Skeletal muscle tissue (tissue), 4 donors: Measurements from ENCODE around the gene RASAL2. TPM values are rescaled to one million over a fixed set of nuclear protein-coding genes. Genes with fewer than 3 reads are reported as not detected.
"Not testable (repeated sequence)": the region's sequence is repeated elsewhere in the genome, so short reads cannot be mapped to it uniquely, and the experiment has no call there.

ENCODE experiments used
- H3K27ac ChIP-seq: one replicate; pipeline ENCODE4 v1.7.0; 2013; ENCODE audit warnings: mild to moderate bottlenecking, low read depth, low read length, inconsistent platforms
- H3K27me3 ChIP-seq, 3 donors: one replicate each; pipeline ENCODE4 v1.7.0; 2013; ENCODE audit warnings: low read length in 3 of 3; ENCODE audit not compliant: control insufficient read depth in 3 of 3, insufficient read depth in 3 of 3
- H3K36me3 ChIP-seq, 3 donors: one replicate each; pipeline ENCODE4 v1.7.0; 2013; ENCODE audit warnings: low read length in 3 of 3; ENCODE audit not compliant: control insufficient read depth in 3 of 3, insufficient read depth in 3 of 3
- H3K4me1 ChIP-seq, 3 donors: one replicate each; pipeline ENCODE4 v1.7.0; 2013; ENCODE audit warnings: low read length in 3 of 3, mild to moderate bottlenecking in 3 of 3; ENCODE audit not compliant: control insufficient read depth in 3 of 3, insufficient read depth in 3 of 3
- H3K4me3 ChIP-seq, 3 donors: one replicate each; pipeline ENCODE4 v1.7.0; 2013; ENCODE audit warnings: low read length in 3 of 3
- H3K9ac ChIP-seq, 3 donors: one replicate each; pipeline ENCODE4 v1.7.0; 2013; ENCODE audit warnings: low read length in 3 of 3, mild to moderate bottlenecking in 3 of 3, moderate library complexity in 2 of 3, low read depth in 1 of 3
- H3K9me3 ChIP-seq, 3 donors: one replicate each; pipeline ENCODE4 v1.7.0; 2013; ENCODE audit warnings: low read length in 3 of 3; ENCODE audit not compliant: control insufficient read depth in 3 of 3
- total RNA-seq: library from RNA; depleted of rRNA; stranded (reverse); fragments of >200 nt; gene quantifications from one replicate; pipeline ENCODE4 v1.2.3, GENCODE V29; 2014
- donor health status: Osteomylitis.

The RASAL2 gene
- total RNA-seq, 1 donor from 2014 or later: 8.4 TPM

DNA sequence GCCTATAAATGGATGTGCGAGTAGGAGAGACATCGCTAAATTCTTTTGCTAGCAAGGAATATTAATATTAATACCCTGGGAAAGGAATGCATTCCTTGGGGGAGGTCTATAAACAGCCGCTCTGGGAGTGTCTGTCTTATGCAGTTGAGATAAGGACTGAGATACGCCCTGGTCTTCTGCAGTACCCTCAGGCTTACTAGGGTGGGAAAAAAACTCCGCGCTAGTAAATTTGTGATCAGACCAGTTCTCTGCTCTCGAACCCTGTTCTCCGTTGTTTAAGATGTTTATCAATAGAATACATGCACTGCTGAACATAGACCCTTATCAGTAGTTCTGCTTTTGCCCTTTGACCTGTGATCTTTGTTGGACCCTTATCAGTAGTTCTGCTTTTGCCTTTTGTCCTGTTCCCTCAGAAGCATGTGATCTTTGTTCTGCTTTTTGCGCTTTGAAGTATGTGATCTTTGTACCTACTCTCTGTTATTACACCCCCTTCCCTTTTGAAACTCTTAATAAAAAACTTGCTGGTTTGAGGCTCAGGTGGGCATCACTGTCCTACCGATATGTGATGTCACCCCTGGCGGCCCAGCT, 114.5 kb downstream of the RASAL2 start:
- not testable (repeated sequence) for H3K4me3 ChIP-seq, H3K36me3 ChIP-seq, H3K4me1 ChIP-seq, H3K27ac ChIP-seq, H3K27me3 ChIP-seq, H3K9ac ChIP-seq, H3K9me3 ChIP-seq

DNA sequence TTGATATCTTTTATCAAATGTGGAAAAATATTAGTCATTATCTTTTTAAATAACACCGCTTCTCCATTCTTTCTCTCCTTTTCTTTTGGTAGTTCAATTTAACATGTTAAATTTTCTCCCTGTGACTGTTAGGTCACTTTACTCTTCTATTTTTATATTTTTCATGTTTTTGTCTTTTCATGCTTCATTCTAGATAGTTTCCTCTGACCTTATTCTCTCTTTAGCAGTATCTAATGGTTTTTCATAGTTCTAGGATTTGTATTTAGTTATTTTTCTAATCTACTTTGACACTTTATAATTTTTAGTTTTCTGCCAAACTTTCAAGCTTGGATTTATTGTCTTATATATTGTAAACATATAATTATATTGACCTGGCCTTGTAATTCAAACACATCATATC, 116.0 kb downstream of the RASAL2 start:
- Histone ChIP-seq H3K4me1 (no peaks in the 10 kb centered on the region), H3K36me3 (peaks cover 0 to 4% (median 2%) of the 10 kb centered on the region in 3 donors), H3K4me3 (no peak overlapping the region), H3K9me3 (peaks cover 0 to 5% (median 4%) of the 10 kb centered on the region in 3 donors), H3K9ac (no peak overlapping the region), H3K27me3 (no peaks in the 10 kb centered on the region), H3K27ac (no peak overlapping the region)

DNA sequence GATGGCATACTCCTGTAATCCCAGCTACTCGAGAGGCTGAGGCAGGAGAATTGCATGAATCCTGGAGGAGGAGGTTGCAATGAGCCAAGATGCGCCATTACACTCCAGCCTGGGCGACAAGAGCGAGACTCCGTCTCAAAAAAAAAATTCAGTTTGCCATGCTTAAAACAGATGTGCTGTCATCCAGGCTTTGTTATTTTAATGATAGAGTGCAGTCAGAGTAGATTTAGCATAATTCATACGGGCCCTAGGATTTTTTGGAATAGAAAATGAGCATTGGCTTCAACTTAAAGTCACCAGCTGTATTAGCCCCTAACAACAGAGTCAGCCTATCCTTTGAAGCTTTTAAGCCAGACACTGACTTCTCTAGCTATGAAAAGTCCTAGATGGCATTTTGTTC, 124.6 kb downstream of the RASAL2 start:
- no peak overlapping the region for H3K4me3 ChIP-seq
- no peak overlapping the region for H3K9ac ChIP-seq
- no peaks in the 10 kb centered on the region for H3K4me1 ChIP-seq

DNA sequence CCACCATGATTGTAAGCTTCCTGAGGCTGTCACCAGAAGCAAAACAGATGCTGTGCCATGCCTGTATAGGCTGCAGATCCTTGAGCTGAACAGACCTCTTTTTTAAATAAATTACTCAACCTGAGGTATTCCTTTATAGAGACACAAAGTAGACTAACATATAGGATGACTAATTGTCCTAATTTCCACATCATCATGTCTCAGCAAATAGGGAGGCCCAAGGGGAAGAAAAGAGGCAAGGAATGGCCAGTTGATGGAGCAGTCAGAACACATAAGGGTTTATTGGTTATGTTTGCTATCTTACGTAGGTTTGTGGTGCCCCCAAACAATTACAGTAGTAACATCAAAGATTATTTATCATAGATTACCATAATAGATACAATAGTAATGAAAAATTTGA, 126.2 kb downstream of the RASAL2 start:
- H3K27ac ChIP-seq: no peak overlapping the region
- H3K27me3 ChIP-seq: no peaks in the 10 kb centered on the region
- no peak overlapping the region for H3K4me3 ChIP-seq
- H3K36me3 ChIP-seq: no peaks in the 10 kb centered on the region
- no peak overlapping the region for H3K9ac ChIP-seq
- H3K9me3 ChIP-seq: no peaks in the 10 kb centered on the region
- no peaks in the 10 kb centered on the region for H3K4me1 ChIP-seq

More for the DNA sequence above, 124.6 kb downstream of the RASAL2 start:
- H3K36me3 ChIP-seq: no peaks in the 10 kb centered on the region
- no peaks in the 10 kb centered on the region for H3K27me3 ChIP-seq
- H3K27ac ChIP-seq: no peak overlapping the region
- no peaks in the 10 kb centered on the region for H3K9me3 ChIP-seq

DNA sequence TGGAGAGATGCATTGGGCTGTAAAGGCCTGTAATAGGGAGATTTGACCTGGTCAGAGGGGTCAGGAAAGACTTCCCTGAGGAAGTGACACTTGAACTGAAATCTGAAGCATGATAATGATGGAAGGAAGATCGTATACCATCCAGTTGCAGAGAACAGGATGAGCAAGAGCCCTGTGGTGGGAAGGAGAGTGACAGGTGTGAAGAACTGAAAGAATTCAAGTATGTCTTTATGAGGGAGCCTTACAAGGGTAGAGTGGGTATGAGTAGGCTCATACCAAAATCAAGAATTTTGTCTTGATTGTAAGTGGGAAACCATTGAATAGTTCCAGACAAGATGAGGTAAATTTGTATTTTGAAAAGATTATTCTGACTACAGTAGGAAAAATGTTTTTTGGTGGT, 129.4 kb downstream of the RASAL2 start:
- Histone ChIP-seq H3K9me3 (no peaks in the 10 kb centered on the region), H3K4me1 (no peaks in the 10 kb centered on the region), H3K27ac (no peak overlapping the region), H3K4me3 (no peak overlapping the region), H3K9ac (no peak overlapping the region), H3K36me3 (no peaks in the 10 kb centered on the region), H3K27me3 (no peaks in the 10 kb centered on the region)

DNA sequence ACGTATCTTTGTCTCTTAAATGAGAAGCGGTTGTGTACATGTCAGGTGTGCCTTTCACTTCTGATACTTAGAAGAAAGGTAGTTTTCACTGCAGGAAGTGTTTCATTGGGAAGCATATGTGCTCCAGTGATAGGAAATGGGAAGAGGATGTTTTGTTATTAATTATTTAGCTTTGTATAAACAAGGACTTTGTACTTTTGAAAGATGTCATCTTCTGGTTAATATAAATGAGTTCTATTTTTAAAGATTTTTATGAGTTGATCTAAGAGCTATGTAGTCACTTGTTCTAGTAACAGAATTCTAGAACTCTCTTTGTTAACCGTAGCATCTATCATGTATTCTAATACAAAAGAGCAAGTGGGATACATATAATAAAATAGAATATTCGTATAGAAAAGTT, 130.5 kb downstream of the RASAL2 start:
- no peaks in the 10 kb centered on the region for H3K4me1 ChIP-seq

DNA sequence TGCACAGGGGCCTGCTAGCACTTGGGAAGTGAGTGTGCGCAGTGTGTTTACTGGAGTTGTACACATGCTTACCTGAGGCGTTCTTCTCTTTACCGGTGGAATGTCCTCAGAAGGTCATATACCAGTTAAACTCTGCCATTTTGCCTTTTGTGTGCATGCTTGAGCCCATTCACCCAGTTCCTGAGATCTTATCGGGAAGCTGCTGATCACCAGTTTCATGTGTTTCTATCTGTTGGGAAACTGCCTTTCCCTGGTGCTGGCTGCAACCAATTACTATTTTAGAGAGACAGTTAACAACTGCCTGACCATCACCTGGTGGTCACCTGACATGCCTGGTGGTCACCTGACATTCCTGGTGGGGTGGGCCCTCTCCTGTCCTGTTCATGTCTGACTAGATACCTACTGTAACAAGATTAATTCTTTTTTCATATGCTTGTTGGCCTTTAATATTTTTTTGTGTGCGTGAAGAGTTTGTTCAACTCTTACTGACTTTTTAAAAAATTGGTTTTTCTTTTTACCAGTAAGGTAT, 137.0 kb downstream of the RASAL2 start:
- no peak overlapping the region for H3K4me3 ChIP-seq
- no peak overlapping the region for H3K27ac ChIP-seq
- H3K36me3 ChIP-seq: no peaks in the 10 kb centered on the region
- H3K9me3 ChIP-seq: no peaks in the 10 kb centered on the region
- no peaks in the 10 kb centered on the region for H3K27me3 ChIP-seq
- no peaks in the 10 kb centered on the region for H3K4me1 ChIP-seq
- no peak overlapping the region for H3K9ac ChIP-seq

More for the DNA sequence above, 130.5 kb downstream of the RASAL2 start:
- Histone ChIP-seq H3K36me3 (no peaks in the 10 kb centered on the region), H3K4me3 (no peak overlapping the region), H3K27ac (no peak overlapping the region), H3K27me3 (no peaks in the 10 kb centered on the region), H3K9me3 (no peaks in the 10 kb centered on the region), H3K9ac (no peak overlapping the region)

DNA sequence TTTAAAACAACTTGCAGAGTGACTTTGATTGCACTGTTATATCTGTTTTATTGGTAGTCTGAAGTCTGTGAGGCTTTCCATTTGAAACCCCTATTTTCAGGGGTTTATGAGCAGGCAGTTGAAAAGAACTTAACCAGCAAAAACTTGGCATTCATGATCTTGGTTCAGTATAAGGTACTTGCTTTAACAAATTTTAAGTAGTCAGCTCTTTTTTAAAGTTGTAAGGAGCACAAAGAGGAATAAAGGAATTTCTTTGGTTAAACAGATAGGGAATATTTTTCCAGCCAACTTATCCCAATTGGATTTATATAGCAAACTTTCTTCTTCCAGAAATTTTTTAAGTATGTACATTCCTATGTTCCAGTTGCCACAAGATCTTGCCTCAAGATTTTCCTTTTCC, 138.2 kb downstream of the RASAL2 start:
- no peak overlapping the region for H3K4me3 ChIP-seq
- H3K4me1 ChIP-seq: no peaks in the 10 kb centered on the region
- no peaks in the 10 kb centered on the region for H3K36me3 ChIP-seq
- no peaks in the 10 kb centered on the region for H3K9me3 ChIP-seq
- H3K27me3 ChIP-seq: no peaks in the 10 kb centered on the region
- H3K9ac ChIP-seq: no peak overlapping the region
- H3K27ac ChIP-seq: no peak overlapping the region

DNA sequence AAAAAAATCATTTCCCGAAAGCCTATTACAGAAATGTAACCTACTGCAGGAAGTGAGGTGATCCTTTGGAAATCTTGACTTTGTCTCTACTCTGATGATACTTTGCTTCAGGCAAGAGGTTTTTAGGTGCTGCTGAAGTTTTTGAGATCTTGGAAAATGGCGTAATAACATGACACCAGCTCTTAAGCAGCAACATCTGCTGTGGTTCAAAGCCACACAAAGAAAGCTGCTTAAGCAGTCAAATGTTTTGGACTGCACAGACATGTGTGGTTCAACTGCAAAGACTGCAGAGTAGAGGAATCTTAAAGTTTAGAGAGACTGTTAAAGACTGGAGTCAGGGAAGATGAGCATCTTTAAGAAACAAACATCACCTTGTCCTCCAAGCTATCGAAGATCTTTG, 139.0 kb downstream of the RASAL2 start:
- Histone ChIP-seq H3K27me3 (no peaks in the 10 kb centered on the region), H3K4me1 (no peaks in the 10 kb centered on the region), H3K27ac (no peak overlapping the region), H3K4me3 (no peak overlapping the region), H3K9ac (no peak overlapping the region), H3K9me3 (no peaks in the 10 kb centered on the region), H3K36me3 (no peaks in the 10 kb centered on the region)

DNA sequence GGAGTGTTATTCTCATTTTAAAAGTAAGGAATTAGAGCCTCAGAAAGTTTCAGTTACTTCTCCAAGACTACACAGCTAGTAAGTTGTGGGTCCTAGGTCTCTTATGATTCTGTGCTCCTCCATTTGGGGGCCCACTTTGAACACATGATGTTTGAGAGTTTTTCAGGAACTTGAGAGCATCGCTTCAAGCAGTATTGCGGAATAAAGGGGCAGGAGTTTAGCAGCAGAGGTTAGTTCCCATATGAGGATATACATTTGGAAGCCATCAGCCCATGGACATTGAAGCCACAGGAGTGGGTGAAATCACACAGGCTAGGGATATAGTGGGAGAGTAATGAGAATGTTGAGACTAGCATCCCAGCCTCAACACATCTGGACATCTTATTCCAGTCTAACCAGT, 143.2 kb downstream of the RASAL2 start:
- H3K9me3 ChIP-seq: no peaks in the 10 kb centered on the region
- H3K4me1 ChIP-seq: no peaks in the 10 kb centered on the region
- H3K27me3 ChIP-seq: no peaks in the 10 kb centered on the region
- no peak overlapping the region for H3K4me3 ChIP-seq
- H3K27ac ChIP-seq: no peak overlapping the region
- H3K36me3 ChIP-seq: no peaks in the 10 kb centered on the region
- no peak overlapping the region for H3K9ac ChIP-seq
